WTC11 (cell line): ENCODE data around the gene GNG14. TPM values are rescaled to one million over a fixed set of nuclear protein-coding genes. Genes with fewer than 3 reads are reported as not detected.

ENCODE experiments used
- ATAC-seq: fragments of 200-7000 bp; cut with Tn5 transposase; 2 replicates; pipeline ENCODE4 v1.10.0; 2021; ENCODE audit warnings: mild to moderate bottlenecking, moderate library complexity
- CTCF ChIA-PET: fragments of 300-600 bp; sonication (Branson Sonifier 250); formaldehyde crosslinking; loops from one replicate; lab custom pipeline; 2021; ENCODE audit warnings: antibody characterized with exemption; lab: Charles Lee
- POLR2A ChIA-PET: fragments of 350-600 bp; sonication (Branson Sonifier 250); formaldehyde crosslinking; loops from one replicate; lab custom pipeline; 2021; ENCODE audit warnings: antibody characterized with exemption; lab: Charles Lee
- DNase-seq: peaks from one replicate; pipeline ENCODE4 v3.0.0; 2021; ENCODE audit warnings: low spot score
- H3K27ac Mint-ChIP-seq: 2 replicates; pipeline ENCODE4 v1.8.0; 2021; ENCODE audit warnings: mixed read lengths
- H3K27me3 Mint-ChIP-seq: 2 replicates; pipeline ENCODE4 v1.8.0; 2021; ENCODE audit warnings: low read depth, mild to moderate bottlenecking, moderate library complexity, mixed read lengths
- H3K36me3 Mint-ChIP-seq: 2 replicates; pipeline ENCODE4 v1.8.0; 2021; ENCODE audit warnings: mixed read lengths
- H3K4me1 Mint-ChIP-seq: 2 replicates; pipeline ENCODE4 v1.8.0; 2022; ENCODE audit warnings: mixed read lengths
- H3K4me3 Mint-ChIP-seq: 2 replicates; pipeline ENCODE4 v1.8.0; 2021; ENCODE audit warnings: mild to moderate bottlenecking, moderate library complexity, mixed read lengths
- H3K9me3 Mint-ChIP-seq: 2 replicates; pipeline ENCODE4 v1.8.0; 2021; ENCODE audit warnings: mixed read lengths
- ESRRA ChIP-seq: sonication (generic); formaldehyde crosslinking; IDR thresholded peaks from 2 replicates; pipeline ENCODE4 v1.8.1; 2022; ENCODE audit warnings: mild to moderate bottlenecking, missing genetic modification reagents, borderline replicate concordance
- ETV6 ChIP-seq: sonication (generic); formaldehyde crosslinking; IDR thresholded peaks from 2 replicates; pipeline ENCODE4 v1.8.1; 2022; ENCODE audit warnings: mild to moderate bottlenecking, missing genetic modification reagents
- GRHL2 ChIP-seq: fragments of 250-450 bp; sonication (Bioruptor Pico); IDR thresholded peaks from 2 replicates; pipeline ENCODE4 v1.8.0; 2022; ENCODE audit warnings: mild to moderate bottlenecking, moderate library complexity; ENCODE audit not compliant: insufficient replicate concordance, severe bottlenecking
- HMGA2 ChIP-seq: fragments of 250-450 bp; sonication (Bioruptor Pico); IDR thresholded peaks from 2 replicates; pipeline ENCODE4 v1.4.0; 2021; ENCODE audit warnings: mild to moderate bottlenecking, moderate library complexity
- KAT7 ChIP-seq: sonication (generic); formaldehyde crosslinking; IDR thresholded peaks from 2 replicates; pipeline ENCODE4 v1.8.1; 2023; ENCODE audit warnings: missing genetic modification reagents, mild to moderate bottlenecking, borderline replicate concordance
- NR3C1 ChIP-seq: sonication (generic); formaldehyde crosslinking; conservative IDR thresholded peaks from 2 replicates; pipeline ENCODE4 v1.8.1; 2023; ENCODE audit warnings: low read depth, mild to moderate bottlenecking, missing genetic modification reagents
- TEAD1 ChIP-seq: sonication (generic); formaldehyde crosslinking; IDR thresholded peaks from 2 replicates; pipeline ENCODE4 v1.8.0; 2022; ENCODE audit warnings: mild to moderate bottlenecking, missing genetic modification reagents
- TP53 ChIP-seq: sonication (generic); formaldehyde crosslinking; IDR thresholded peaks from 2 replicates; pipeline ENCODE4 v1.8.1; 2023; ENCODE audit warnings: mild to moderate bottlenecking, missing genetic modification reagents
- ZBTB21 ChIP-seq: sonication (generic); formaldehyde crosslinking; IDR thresholded peaks from 2 replicates; pipeline ENCODE4 v1.8.1; 2023; ENCODE audit warnings: mild to moderate bottlenecking, missing genetic modification reagents, borderline replicate concordance
- ZNF138 ChIP-seq: sonication (generic); formaldehyde crosslinking; conservative IDR thresholded peaks from 2 replicates; pipeline ENCODE4 v1.8.1; 2022; ENCODE audit warnings: mild to moderate bottlenecking, moderate library complexity, missing genetic modification reagents
- total RNA-seq: library from RNA; stranded (reverse); gene quantifications from 3 replicates; pipeline ENCODE4 v1.2.3, GENCODE V29; 2021
- TF ChIP-seq, protein P1 (sequence below): sonication (generic); formaldehyde crosslinking; IDR thresholded peaks from 2 replicates; pipeline ENCODE4 v1.8.1; 2022; ENCODE audit warnings: mild to moderate bottlenecking, missing genetic modification reagents, moderate library complexity, borderline replicate concordance
- TF ChIP-seq, protein P2 (sequence below): sonication (generic); formaldehyde crosslinking; IDR thresholded peaks from 2 replicates; pipeline ENCODE4 v1.8.1; 2022; ENCODE audit warnings: missing genetic modification reagents, borderline replicate concordance
- TF ChIP-seq, protein P3 (sequence below): sonication (generic); formaldehyde crosslinking; IDR thresholded peaks from 2 replicates; pipeline ENCODE4 v1.8.0; 2022; ENCODE audit warnings: mild to moderate bottlenecking, missing genetic modification reagents
- TF ChIP-seq, protein P4 (sequence below): fragments of 250-450 bp; sonication (Bioruptor Pico); IDR thresholded peaks from 2 replicates; pipeline ENCODE4 v2.1.2; 2022; ENCODE audit warnings: mild to moderate bottlenecking, moderate library complexity
- TF ChIP-seq, protein P5 (sequence below): fragments of 250-450 bp; sonication (Bioruptor Pico); IDR thresholded peaks from 2 replicates; pipeline ENCODE4 v1.9.0; 2021; ENCODE audit warnings: mild to moderate bottlenecking
- TF ChIP-seq, protein P6 (sequence below): sonication (generic); formaldehyde crosslinking; IDR thresholded peaks from 2 replicates; pipeline ENCODE4 v1.8.1; 2023; ENCODE audit warnings: mild to moderate bottlenecking, missing genetic modification reagents, moderate library complexity
- TF ChIP-seq, protein P7 (sequence below): sonication (generic); formaldehyde crosslinking; IDR thresholded peaks from 2 replicates; pipeline ENCODE4 v1.8.1; 2023; ENCODE audit warnings: mild to moderate bottlenecking, missing genetic modification reagents, moderate library complexity

The GNG14 gene
- total RNA-seq, 1 experiment from 2014 or later, result not detected

DNA sequence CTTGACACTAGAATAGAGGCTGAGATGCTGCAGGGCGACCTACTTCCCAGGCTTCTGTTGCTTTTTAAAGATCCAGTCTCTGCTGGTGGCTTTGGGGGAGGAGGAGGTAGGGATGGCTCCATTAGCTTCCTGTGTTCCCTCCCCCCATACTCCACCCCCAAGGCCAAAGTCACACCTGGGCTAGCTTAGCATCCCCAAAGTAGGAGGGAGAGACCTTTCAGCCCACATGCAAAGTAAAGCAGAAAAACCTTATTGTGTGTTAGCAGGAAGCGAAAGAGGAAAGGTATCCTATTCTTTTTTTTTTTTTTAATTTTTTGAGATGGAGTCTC lies 39.2 kb downstream of the GNG14 start:
- POLR2A ChIA-PET, result no interaction called here
- Mint-ChIP-seq H3K27me3 (no peaks in the 10 kb centered on the region), H3K4me1 (peaks cover 12% of the 10 kb centered on the region), H3K27ac (peak overlapping the region; percentile 55), H3K36me3 (peaks cover 13% of the 10 kb centered on the region), H3K9me3 (no peaks in the 10 kb centered on the region), H3K4me3 (no peak overlapping the region)
- DNase-seq (no peak), ATAC-seq (no peak)
- CTCF ChIA-PET, result interaction anchor here (2.4 to 2.7 kb wide), 2 partner anchors 31 to 34 kb away, joined by 7 to 8 read pairs; no protein-coding TSS in a partner anchor
- TF ChIP-seq, protein P1, sequence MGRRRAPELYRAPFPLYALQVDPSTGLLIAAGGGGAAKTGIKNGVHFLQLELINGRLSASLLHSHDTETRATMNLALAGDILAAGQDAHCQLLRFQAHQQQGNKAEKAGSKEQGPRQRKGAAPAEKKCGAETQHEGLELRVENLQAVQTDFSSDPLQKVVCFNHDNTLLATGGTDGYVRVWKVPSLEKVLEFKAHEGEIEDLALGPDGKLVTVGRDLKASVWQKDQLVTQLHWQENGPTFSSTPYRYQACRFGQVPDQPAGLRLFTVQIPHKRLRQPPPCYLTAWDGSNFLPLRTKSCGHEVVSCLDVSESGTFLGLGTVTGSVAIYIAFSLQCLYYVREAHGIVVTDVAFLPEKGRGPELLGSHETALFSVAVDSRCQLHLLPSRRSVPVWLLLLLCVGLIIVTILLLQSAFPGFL, result no peak
- TF ChIP-seq GRHL2, result no peak
- TF ChIP-seq HMGA2, result no peak
- no peak for TF ChIP-seq TP53 (CRISPR knock-in tag)
- no peak for TF ChIP-seq ZNF138 (CRISPR knock-in tag)
- TF ChIP-seq KAT7 (CRISPR knock-in tag), result no peak
- TF ChIP-seq, protein P2, sequence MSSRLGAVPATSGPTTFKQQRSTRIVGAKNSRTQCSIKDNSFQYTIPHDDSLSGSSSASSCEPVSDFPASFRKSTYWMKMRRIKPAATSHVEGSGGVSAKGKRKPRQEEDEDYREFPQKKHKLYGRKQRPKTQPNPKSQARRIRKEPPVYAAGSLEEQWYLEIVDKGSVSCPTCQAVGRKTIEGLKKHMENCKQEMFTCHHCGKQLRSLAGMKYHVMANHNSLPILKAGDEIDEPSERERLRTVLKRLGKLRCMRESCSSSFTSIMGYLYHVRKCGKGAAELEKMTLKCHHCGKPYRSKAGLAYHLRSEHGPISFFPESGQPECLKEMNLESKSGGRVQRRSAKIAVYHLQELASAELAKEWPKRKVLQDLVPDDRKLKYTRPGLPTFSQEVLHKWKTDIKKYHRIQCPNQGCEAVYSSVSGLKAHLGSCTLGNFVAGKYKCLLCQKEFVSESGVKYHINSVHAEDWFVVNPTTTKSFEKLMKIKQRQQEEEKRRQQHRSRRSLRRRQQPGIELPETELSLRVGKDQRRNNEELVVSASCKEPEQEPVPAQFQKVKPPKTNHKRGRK, result no peak
- TF ChIP-seq, protein P3, sequence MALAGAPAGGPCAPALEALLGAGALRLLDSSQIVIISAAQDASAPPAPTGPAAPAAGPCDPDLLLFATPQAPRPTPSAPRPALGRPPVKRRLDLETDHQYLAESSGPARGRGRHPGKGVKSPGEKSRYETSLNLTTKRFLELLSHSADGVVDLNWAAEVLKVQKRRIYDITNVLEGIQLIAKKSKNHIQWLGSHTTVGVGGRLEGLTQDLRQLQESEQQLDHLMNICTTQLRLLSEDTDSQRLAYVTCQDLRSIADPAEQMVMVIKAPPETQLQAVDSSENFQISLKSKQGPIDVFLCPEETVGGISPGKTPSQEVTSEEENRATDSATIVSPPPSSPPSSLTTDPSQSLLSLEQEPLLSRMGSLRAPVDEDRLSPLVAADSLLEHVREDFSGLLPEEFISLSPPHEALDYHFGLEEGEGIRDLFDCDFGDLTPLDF, result no peak
- TF ChIP-seq, protein P4, sequence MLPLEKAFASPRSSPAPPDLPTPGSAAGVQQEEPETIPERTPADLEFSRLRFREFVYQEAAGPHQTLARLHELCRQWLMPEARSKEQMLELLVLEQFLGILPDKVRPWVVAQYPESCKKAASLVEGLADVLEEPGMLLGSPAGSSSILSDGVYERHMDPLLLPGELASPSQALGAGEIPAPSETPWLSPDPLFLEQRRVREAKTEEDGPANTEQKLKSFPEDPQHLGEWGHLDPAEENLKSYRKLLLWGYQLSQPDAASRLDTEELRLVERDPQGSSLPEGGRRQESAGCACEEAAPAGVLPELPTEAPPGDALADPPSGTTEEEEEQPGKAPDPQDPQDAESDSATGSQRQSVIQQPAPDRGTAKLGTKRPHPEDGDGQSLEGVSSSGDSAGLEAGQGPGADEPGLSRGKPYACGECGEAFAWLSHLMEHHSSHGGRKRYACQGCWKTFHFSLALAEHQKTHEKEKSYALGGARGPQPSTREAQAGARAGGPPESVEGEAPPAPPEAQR (CRISPR knock-in tag), result no peak
- TF ChIP-seq TEAD1 (CRISPR knock-in tag), result no peak
- TF ChIP-seq, protein P5, sequence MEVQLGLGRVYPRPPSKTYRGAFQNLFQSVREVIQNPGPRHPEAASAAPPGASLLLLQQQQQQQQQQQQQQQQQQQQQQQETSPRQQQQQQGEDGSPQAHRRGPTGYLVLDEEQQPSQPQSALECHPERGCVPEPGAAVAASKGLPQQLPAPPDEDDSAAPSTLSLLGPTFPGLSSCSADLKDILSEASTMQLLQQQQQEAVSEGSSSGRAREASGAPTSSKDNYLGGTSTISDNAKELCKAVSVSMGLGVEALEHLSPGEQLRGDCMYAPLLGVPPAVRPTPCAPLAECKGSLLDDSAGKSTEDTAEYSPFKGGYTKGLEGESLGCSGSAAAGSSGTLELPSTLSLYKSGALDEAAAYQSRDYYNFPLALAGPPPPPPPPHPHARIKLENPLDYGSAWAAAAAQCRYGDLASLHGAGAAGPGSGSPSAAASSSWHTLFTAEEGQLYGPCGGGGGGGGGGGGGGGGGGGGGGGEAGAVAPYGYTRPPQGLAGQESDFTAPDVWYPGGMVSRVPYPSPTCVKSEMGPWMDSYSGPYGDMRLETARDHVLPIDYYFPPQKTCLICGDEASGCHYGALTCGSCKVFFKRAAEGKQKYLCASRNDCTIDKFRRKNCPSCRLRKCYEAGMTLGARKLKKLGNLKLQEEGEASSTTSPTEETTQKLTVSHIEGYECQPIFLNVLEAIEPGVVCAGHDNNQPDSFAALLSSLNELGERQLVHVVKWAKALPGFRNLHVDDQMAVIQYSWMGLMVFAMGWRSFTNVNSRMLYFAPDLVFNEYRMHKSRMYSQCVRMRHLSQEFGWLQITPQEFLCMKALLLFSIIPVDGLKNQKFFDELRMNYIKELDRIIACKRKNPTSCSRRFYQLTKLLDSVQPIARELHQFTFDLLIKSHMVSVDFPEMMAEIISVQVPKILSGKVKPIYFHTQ (CRISPR knock-in tag), result no peak
- TF ChIP-seq ETV6 (CRISPR knock-in tag), result no peak
- no peak for TF ChIP-seq NR3C1 (CRISPR knock-in tag)
- TF ChIP-seq ZBTB21 (CRISPR knock-in tag), result no peak
- no peak for TF ChIP-seq ESRRA (CRISPR knock-in tag)
- TF ChIP-seq, protein P6, sequence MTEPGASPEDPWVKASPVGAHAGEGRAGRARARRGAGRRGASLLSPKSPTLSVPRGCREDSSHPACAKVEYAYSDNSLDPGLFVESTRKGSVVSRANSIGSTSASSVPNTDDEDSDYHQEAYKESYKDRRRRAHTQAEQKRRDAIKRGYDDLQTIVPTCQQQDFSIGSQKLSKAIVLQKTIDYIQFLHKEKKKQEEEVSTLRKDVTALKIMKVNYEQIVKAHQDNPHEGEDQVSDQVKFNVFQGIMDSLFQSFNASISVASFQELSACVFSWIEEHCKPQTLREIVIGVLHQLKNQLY (CRISPR knock-in tag), result no peak
- TF ChIP-seq, protein P7, sequence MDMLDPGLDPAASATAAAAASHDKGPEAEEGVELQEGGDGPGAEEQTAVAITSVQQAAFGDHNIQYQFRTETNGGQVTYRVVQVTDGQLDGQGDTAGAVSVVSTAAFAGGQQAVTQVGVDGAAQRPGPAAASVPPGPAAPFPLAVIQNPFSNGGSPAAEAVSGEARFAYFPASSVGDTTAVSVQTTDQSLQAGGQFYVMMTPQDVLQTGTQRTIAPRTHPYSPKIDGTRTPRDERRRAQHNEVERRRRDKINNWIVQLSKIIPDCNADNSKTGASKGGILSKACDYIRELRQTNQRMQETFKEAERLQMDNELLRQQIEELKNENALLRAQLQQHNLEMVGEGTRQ (CRISPR knock-in tag), result no peak
